Measurements from ENCODE around the gene ABCB1. TPM values are rescaled to one million over a fixed set of nuclear protein-coding genes. Genes with fewer than 3 reads are reported as not detected.

The ABCB1 gene
- total and polyA plus RNA-seq, 2 experiments from 2014 or later, result 0.53 to 0.80 TPM

GRCh38 chr7:87628780-87629569 lies 28.3 kb upstream of the ABCB1 start (continued):
- TF ChIP-seq ZNF462 (CRISPR knock-in tag; IDR thresholded peaks at IDR 0.05) (no peak), ZNF331 (CRISPR knock-in tag; IDR thresholded peaks at IDR 0.05; ENCODE audit: low read depth) (no peak), EZH2 (IDR thresholded peaks at IDR 0.05; ENCODE audit: low read depth, unreplicated experiment) (no peak), POLR2AphosphoS5 (IDR thresholded peaks at IDR 0.05; ENCODE audit: low read depth) (no peak)

GRCh38 chr7:87627634-87627994 lies 26.9 kb upstream of the ABCB1 start:
- peaks cover 39% of the 10 kb centered on the region for H3K27me3 ChIP-seq (ENCODE audit: insufficient read depth)
- H3K9me2 ChIP-seq (ENCODE audit: insufficient read depth), result no peaks in the 10 kb centered on the region
- Mint-ChIP-seq H3K9me3 (peaks cover 3% of the 10 kb centered on the region; the same call in 2 of the 3 replicates), H3K4me1 (peaks cover 4% of the 10 kb centered on the region; the same call in 2 of the 3 replicates), H3K4me3 (peak overlapping the region; percentile 82), H3K27ac (no peak overlapping the region), H3K36me3 (ENCODE audit: low read depth) (no peaks in the 10 kb centered on the region), H3K27me3 (ENCODE audit: insufficient read depth, low read depth, poor library complexity) (peaks cover 26% of the 10 kb centered on the region)
- TF ChIP-seq CREB1 (CRISPR knock-in tag; IDR thresholded peaks at IDR 0.05; ENCODE audit: low read depth), result no peak
- peak; percentile 65 for TF ChIP-seq EZH2 (IDR thresholded peaks at IDR 0.05; ENCODE audit: low read depth, unreplicated experiment)
- H3K4me2 ChIP-seq, result peak overlapping the region; percentile 99
- DNase-seq (ENCODE audit: low spot score) (peak; percentile 51), ATAC-seq (peak; percentile 61)
- H3K4me3 ChIP-seq, result peak overlapping the region; percentile 82
- no peaks in the 10 kb centered on the region for H3K36me3 ChIP-seq (ENCODE audit: insufficient read depth)
- H3F3A ChIP-seq (replicated peaks; ENCODE audit: low read depth), result no peaks in the 10 kb centered on the region
- peak overlapping the region; percentile 95 for H2AFZ ChIP-seq
- H3K79me2 ChIP-seq (replicated peaks; ENCODE audit: insufficient read depth), result no peaks in the 10 kb centered on the region
- H3K27ac ChIP-seq (ENCODE audit: low read depth), result no peak overlapping the region
- no peaks in the 10 kb centered on the region; the same call in 1 of the 2 replicates for H3K4me1 ChIP-seq (ENCODE audit: insufficient read depth)
- H4K20me1 ChIP-seq (replicated peaks; ENCODE audit: insufficient read depth), result no peaks in the 10 kb centered on the region; the same call in 1 of the 2 replicates

Data from GM23338 (cell line).